GM18951 (cell line): ENCODE results near the gene TSPAN16.

ENCODE experiments used
- POLR2A ChIP-seq: IDR thresholded peaks from 4 replicates; pipeline ENCODE4 v1.6.1; 2011; ENCODE audit warnings: mild to moderate bottlenecking; ENCODE audit not compliant: insufficient read length, insufficient read depth; ENCODE audit errors: extremely low read depth
- in situ Hi-C: fragments of 300-500 bp; cut with MboI; formaldehyde crosslinking; loops from one replicate; pipeline ENCODE4 v1.12.0; 2022; ENCODE audit warnings: low sequenced_read_pairs, mixed read lengths, inconsistent platforms; ENCODE audit not compliant: unreplicated experiment

The TSPAN16 gene

GRCh38 chr19:11279505-11280236, 16.3 kb upstream of the TSPAN16 start:
- no peak for TF ChIP-seq POLR2A
- in situ Hi-C loops = no loop called here

GRCh38 chr19:11281356-11282049, 14.5 kb upstream of the TSPAN16 start:
- no peak for TF ChIP-seq POLR2A
- in situ Hi-C loops = no loop called here

- in situ Hi-C loops = no loop called here
- TF ChIP-seq POLR2A = no peak
These were observed 11.4 kb upstream of the TSPAN16 start for GRCh38 chr19:11284515-11284914.

GRCh38 chr19:11286312-11286974, 9.5 kb upstream of the TSPAN16 start:
- in situ Hi-C loops = no loop called here
- no peak for TF ChIP-seq POLR2A

- no peak for TF ChIP-seq POLR2A
- in situ Hi-C loops = no loop called here
These were observed 7.6 kb upstream of the TSPAN16 start for GRCh38 chr19:11288349-11288748.

GRCh38 chr19:11290256-11290655, 5.7 kb upstream of the TSPAN16 start:
- TF ChIP-seq POLR2A = no peak
- in situ Hi-C loops = no loop called here

GRCh38 chr19:11291415-11291814, 4.5 kb upstream of the TSPAN16 start:
- TF ChIP-seq POLR2A = no peak
- in situ Hi-C loops = no loop called here

GRCh38 chr19:11291991-11292390, 4.0 kb upstream of the TSPAN16 start:
- in situ Hi-C loops = no loop called here

GRCh38 chr19:11293433-11294389, 2.2 kb upstream of the TSPAN16 start:
- no peak for TF ChIP-seq POLR2A
- in situ Hi-C loops = no loop called here

More at GRCh38 chr19:11291991-11292390, 4.0 kb upstream of the TSPAN16 start:
- TF ChIP-seq POLR2A = no peak

GRCh38 chr19:11295180-11295579, 780 bp upstream of the TSPAN16 start:
- TF ChIP-seq POLR2A = no peak
- in situ Hi-C loops = no loop called here

- no peak for TF ChIP-seq POLR2A
- in situ Hi-C loops = no loop called here
These were observed 304 bp downstream of the TSPAN16 start for GRCh38 chr19:11296264-11296663.

- in situ Hi-C loops = no loop called here
- no peak for TF ChIP-seq POLR2A
These were observed 4.2 kb downstream of the TSPAN16 start for GRCh38 chr19:11299946-11300810.
